Measurements from ENCODE around the gene GLO1.

The GLO1 gene

DNA sequence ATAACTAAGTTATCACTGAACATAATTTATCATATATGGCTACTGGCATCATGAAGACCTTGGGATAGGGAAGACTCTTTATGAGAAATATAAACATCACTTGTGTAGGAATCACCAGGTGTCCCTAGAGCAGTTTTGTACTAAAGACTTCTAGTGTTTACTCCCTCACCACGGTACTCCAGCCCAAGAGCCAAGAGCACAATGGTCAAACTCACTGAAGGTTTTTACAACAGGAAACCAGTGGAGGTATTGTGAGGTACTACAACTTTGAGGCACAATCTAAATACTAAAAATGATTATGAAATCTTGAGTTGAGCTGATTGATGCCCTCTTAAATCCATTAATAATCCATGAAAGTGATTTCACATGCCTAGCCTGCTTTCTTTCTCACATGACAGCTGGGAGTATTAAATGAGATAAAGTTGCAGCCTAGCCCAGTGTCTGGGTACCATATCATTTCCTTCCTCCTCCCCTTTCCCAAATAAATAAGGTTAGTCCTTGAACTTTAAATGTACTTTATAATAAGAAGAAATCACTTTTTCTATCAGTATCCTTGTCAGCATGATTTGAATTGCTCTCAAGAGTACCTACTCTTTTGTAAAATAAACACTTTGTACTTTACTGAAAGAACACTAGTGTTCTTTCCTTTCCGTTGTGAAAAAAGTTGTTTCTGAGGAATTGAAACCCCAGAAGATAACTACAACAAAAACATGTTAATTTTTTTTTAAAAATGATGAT, 26.5 kb downstream of the GLO1 start:
- no peak overlapping the region for H3K4me2 ChIP-seq (ENCODE audit: low read length)
- H3K36me3 ChIP-seq (ENCODE audit: control insufficient read depth, low read length): peaks cover 60% of the 10 kb centered on the region
- no peaks in the 10 kb centered on the region for H3K79me2 ChIP-seq (ENCODE audit: control insufficient read depth, low read length)
- no peaks in the 10 kb centered on the region for H3K9me2 ChIP-seq (replicated peaks; ENCODE audit: control insufficient read depth, low read length)
- no peak overlapping the region for H3K27ac ChIP-seq (ENCODE audit: low read depth, low read length)
- H3F3A ChIP-seq (ENCODE audit: control insufficient read depth, insufficient read depth): peaks cover 12% of the 10 kb centered on the region
- TF ChIP-seq EZH2phosphoT487 (IDR thresholded peaks at IDR 0.05; ENCODE audit: borderline replicate concordance, low read length): no peak
- TF ChIP-seq, protein P1, sequence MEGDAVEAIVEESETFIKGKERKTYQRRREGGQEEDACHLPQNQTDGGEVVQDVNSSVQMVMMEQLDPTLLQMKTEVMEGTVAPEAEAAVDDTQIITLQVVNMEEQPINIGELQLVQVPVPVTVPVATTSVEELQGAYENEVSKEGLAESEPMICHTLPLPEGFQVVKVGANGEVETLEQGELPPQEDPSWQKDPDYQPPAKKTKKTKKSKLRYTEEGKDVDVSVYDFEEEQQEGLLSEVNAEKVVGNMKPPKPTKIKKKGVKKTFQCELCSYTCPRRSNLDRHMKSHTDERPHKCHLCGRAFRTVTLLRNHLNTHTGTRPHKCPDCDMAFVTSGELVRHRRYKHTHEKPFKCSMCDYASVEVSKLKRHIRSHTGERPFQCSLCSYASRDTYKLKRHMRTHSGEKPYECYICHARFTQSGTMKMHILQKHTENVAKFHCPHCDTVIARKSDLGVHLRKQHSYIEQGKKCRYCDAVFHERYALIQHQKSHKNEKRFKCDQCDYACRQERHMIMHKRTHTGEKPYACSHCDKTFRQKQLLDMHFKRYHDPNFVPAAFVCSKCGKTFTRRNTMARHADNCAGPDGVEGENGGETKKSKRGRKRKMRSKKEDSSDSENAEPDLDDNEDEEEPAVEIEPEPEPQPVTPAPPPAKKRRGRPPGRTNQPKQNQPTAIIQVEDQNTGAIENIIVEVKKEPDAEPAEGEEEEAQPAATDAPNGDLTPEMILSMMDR (IDR thresholded peaks at IDR 0.05; ENCODE audit: low read depth, low read length, poor library complexity, severe bottlenecking): no peak
- no peaks in the 10 kb centered on the region for H4K20me1 ChIP-seq (ENCODE audit: control insufficient read depth, insufficient read depth, low read depth, low read length)
- H3K9me3 ChIP-seq (ENCODE audit: control insufficient read depth, insufficient read depth, low read length): no peaks in the 10 kb centered on the region
- no peaks in the 10 kb centered on the region for H3K27me3 ChIP-seq (ENCODE audit: control insufficient read depth, low read length)
- no peak overlapping the region for H3K4me3 ChIP-seq (ENCODE audit: low read length)
- peaks cover 14% of the 10 kb centered on the region for H3K4me1 ChIP-seq (ENCODE audit: control insufficient read depth, low read length)

DNA sequence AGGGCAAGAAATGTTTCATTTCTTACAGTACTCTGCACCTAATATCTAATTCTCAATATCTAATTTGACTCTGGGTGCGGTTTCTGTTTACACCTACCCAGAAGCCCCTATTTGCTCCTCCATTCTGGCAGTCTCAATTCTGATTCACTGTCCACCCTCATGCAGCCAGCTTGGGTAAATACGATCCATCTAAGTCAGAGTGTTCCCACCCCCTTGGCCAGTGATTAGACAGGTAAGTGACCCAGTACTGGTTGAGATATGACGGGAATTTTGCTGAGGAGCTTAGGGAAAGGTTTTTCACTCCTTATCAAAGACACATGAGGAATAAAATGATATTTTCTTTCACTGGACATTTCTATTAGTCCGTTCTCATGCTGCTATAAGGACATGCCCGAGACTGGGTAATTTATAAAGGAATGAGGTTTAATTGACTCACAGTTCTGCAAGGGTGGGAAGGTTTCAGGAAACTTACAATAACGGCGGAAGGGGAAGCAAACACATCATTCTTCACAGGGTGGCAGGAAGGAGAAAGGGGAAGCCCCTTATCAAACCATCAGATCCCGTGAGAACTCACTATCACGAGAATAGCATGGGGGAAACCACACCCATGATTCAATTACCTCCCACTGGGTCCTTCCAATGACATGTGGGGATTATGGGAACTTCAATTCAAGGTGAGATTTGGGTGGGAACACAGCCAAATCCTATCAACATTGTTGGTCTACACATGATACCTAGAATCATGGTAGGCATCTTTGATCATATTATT, 29.4 kb downstream of the GLO1 start:
- H3K36me3 ChIP-seq (ENCODE audit: control insufficient read depth, low read length): peaks cover 42% of the 10 kb centered on the region
- no peak overlapping the region for H3K27ac ChIP-seq (ENCODE audit: low read depth, low read length)
- H3K9me2 ChIP-seq (replicated peaks; ENCODE audit: control insufficient read depth, low read length): no peaks in the 10 kb centered on the region
- H3K79me2 ChIP-seq (ENCODE audit: control insufficient read depth, low read length): no peaks in the 10 kb centered on the region
- TF ChIP-seq, protein P1 (IDR thresholded peaks at IDR 0.05; ENCODE audit: low read depth, low read length, poor library complexity, severe bottlenecking): no peak
- no peak for TF ChIP-seq EZH2phosphoT487 (IDR thresholded peaks at IDR 0.05; ENCODE audit: borderline replicate concordance, low read length)
- no peak overlapping the region for H3K4me3 ChIP-seq (ENCODE audit: low read length)
- peak overlapping the region; percentile 12 for H3K4me2 ChIP-seq (ENCODE audit: low read length)
- H3F3A ChIP-seq (ENCODE audit: control insufficient read depth, insufficient read depth): peaks cover 10% of the 10 kb centered on the region
- H3K4me1 ChIP-seq (ENCODE audit: control insufficient read depth, low read length): peaks cover 14% of the 10 kb centered on the region
- H3K27me3 ChIP-seq (ENCODE audit: control insufficient read depth, low read length): no peaks in the 10 kb centered on the region
- no peaks in the 10 kb centered on the region for H3K9me3 ChIP-seq (ENCODE audit: control insufficient read depth, insufficient read depth, low read length)
- H4K20me1 ChIP-seq (ENCODE audit: control insufficient read depth, insufficient read depth, low read depth, low read length): no peaks in the 10 kb centered on the region

DNA sequence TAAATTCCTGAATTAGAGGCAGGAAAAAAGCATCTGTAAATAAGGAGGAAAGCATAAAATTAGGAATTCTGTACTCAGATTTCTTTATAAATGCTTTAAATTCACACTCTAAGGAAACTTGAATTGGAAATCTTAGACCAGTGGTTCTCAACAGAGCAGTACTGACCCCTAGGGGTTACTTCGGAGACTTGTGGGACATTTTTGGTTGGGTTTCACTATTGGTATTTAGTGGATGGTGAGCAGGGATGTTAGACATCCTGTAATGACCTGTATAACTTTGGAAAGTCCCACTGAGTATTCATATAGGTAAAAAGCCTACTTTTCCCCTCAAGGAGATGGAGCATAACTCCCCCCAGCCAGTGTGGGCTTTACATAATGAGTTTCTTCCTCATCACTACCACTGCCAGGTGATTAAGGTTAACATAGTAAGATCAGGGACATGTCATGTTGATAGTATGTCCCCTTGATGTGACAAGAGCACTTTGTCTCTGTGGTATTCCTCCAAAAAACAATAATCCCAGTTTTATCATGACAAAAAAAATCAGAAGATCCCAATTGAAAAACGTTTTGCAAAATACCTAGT, 31.0 kb downstream of the GLO1 start:
- Histone ChIP-seq H3K36me3 (ENCODE audit: control insufficient read depth, low read length) (peaks cover 27% of the 10 kb centered on the region), H3F3A (ENCODE audit: control insufficient read depth, insufficient read depth) (peaks cover 10% of the 10 kb centered on the region), H4K20me1 (ENCODE audit: control insufficient read depth, insufficient read depth, low read depth, low read length) (no peaks in the 10 kb centered on the region), H3K4me1 (ENCODE audit: control insufficient read depth, low read length) (peaks cover 14% of the 10 kb centered on the region), H3K9me2 (replicated peaks; ENCODE audit: control insufficient read depth, low read length) (no peaks in the 10 kb centered on the region), H3K27ac (ENCODE audit: low read depth, low read length) (no peak overlapping the region), H3K4me3 (ENCODE audit: low read length) (no peak overlapping the region), H3K4me2 (ENCODE audit: low read length) (no peak overlapping the region), H3K9me3 (ENCODE audit: control insufficient read depth, insufficient read depth, low read length) (no peaks in the 10 kb centered on the region), H3K79me2 (ENCODE audit: control insufficient read depth, low read length) (no peaks in the 10 kb centered on the region), H3K27me3 (ENCODE audit: control insufficient read depth, low read length) (no peaks in the 10 kb centered on the region)
- TF ChIP-seq EZH2phosphoT487 (IDR thresholded peaks at IDR 0.05; ENCODE audit: borderline replicate concordance, low read length): no peak
- TF ChIP-seq, protein P1 (IDR thresholded peaks at IDR 0.05; ENCODE audit: low read depth, low read length, poor library complexity, severe bottlenecking): peak; percentile 74
